HG03108 (cell line): ENCODE measurements around the gene PTCRA.
"Not testable (repeated sequence)": the region's sequence is repeated elsewhere in the genome, so short reads cannot be mapped to it uniquely, and the experiment has no call there.

Experiments used
- ATAC-seq: cut with Tn5 transposase; IDR thresholded peaks from one replicate; pipeline ENCODE4 v1.9.1; 2021; ENCODE audit warnings: moderate library complexity; ENCODE audit not compliant: unreplicated experiment

The PTCRA gene, protein sequence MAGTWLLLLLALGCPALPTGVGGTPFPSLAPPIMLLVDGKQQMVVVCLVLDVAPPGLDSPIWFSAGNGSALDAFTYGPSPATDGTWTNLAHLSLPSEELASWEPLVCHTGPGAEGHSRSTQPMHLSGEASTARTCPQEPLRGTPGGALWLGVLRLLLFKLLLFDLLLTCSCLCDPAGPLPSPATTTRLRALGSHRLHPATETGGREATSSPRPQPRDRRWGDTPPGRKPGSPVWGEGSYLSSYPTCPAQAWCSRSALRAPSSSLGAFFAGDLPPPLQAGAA

DNA sequence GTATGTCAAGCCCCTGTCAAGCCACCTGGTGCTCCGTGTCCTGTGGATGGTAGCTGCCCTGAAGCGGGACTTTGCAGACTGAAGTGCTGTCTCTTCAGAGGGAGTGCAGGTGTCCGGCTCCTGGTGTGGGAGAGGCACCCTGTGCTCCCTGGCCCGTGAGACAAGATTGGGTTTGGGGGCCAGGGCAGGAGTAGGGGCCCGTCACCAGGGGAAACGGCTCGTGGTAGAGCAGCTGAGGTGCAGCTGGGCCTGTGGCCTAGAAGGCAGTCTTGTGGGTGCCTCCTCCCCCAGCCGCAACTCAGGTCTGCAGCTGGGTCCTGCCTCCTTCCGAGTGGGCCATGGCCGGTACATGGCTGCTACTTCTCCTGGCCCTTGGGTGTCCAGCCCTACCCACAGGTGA is at the start of gene PTCRA:
Gene PTCRA (plus strand): TSS at position 322 of the 400 bp plus-strand sequence. CDS start 17 bp downstream, at position 339.
- ATAC-seq: no peak

DNA sequence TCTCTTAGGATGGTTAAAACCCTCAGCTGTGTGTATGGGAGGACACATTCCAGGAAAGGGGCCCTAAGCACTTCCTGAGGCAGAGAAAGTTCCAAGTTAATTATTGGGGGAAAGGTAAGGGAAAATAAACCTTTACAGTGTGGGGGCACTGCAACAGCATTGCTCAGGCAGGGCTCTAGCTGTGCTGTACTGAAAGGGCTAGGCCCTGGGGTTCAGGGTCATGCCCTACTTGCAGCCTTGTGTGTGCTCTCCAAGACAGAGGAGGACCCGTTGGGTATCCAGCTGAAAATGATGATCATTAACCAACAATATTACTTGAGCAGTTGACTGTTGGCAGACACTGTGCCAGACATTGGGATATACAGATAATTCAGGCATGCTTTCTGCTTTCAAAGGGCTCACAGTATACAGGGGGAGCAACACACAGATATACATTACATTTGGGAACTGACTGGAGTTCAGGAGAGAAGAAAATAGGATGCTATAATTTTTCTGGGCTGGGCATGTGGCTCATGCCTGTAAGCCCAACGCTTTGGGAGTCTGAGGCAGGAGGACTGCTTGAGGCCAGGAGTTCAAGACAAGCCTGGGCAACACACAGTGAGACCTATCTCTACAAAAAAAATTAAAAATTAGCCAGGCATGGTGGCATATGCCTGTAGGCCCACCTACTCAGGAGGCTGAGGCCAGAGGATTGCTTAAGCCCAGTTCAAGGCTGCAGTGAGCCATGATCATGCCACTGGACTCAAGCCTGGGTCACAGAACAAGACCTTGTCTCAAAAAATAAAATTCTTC is 45.5 kb upstream of the PTCRA start:
- ATAC-seq: no peak

DNA sequence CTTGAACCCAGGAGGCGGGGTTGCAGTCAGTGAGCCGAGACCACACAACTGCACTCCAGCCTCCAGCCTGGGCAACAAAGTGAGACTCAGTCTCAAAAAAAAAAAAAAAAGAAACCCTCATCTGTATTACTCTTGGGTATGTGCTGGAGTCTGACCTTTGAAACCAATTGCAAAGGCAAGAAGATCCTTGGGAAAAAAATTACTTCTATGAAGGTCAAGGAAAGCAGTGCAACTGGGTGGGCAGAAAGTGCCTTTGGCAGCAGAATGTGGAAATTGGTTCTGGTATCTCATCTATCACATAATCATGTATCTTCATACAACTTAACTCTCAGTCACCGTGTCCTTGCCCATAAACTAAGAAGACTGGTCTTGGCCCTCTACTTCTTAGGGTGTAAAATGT is 44.1 kb upstream of the PTCRA start:
- no peak for ATAC-seq

DNA sequence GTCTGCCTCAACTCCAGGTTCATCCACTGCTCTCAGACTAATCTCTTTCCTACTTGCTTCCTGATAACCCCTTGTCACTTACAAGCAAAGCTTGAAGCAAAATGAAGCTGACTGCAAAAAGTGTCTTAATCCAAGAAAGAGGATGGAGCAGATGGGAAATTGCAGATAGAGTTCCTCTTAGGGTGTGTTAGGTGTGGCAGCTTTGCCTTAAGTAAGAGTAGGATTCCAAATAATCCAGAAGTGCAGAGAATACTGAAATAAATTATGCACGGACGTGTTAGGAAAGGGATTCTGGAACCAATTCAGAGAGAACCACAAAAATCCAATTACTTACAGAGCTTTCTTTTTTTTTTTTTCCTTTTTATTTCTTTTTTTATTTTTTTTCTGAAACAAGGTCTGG is 42.5 kb upstream of the PTCRA start:
- no peak for ATAC-seq

DNA sequence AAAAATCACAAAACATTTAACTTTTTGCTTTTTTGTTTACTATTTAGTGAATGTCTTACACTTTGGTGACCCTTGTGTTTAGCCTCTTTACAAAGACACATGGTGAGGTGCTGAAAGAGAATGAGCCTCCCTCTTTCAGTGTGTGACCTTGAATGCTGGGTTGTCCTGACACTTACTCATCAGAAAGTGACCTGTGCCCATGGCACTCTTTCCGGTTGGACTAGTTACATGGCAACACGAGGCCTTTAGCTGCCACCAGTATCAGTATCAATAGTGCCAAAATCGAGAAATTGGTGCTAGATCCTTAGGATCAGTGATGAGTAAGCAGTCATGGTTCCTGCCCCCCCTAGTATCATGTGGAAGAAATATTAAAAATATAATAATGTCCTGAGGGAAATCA is 38.2 kb upstream of the PTCRA start:
- no peak for ATAC-seq

DNA sequence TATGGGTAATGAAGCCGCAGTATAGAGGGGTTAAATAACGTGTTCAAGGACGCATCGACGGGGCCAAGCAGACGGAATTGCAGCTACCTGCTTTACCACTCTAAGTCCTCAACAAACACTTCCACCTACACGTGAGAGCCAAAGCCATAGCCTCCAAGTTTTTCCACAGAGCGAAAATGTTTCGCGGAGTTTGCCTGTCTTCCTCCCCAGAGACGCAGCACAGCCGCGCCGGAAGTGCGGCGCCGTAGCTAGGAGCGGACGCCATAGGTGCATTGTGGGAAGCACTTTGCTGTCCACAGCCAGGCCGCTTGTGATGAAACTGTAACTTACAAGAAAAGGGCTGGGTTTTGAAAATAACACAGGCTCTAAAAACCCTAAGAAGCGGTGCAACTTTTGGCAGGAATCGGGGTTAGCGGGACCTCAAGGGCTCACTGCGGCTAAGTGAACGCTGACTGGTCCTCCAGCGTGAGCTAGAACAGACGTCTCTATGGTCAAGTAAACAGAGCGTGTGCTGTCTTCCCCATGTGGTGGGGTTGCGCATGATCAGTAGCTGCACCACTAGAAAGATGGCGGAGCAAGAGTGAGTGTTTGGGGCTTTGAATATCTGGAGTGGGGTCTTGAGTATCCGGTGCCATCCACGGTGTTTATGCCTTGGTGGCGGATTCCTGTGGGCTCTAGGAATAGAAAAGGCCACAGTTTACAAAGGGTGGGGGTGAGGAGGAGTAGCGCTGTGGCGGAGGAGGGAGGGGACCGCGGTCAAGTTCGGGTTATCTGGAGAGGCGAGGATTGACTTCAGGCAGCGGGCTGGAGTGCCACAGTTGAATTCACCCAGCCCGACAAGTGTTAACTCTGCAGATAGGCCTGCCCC is 36.2 kb upstream of the PTCRA start, which contains the start of gene RPL7L1:
Gene RPL7L1 (plus strand): TSS at position 245 of the 868 bp plus-strand sequence. CDS start 295 bp downstream, at position 540.
- peak; percentile 91 for ATAC-seq

DNA sequence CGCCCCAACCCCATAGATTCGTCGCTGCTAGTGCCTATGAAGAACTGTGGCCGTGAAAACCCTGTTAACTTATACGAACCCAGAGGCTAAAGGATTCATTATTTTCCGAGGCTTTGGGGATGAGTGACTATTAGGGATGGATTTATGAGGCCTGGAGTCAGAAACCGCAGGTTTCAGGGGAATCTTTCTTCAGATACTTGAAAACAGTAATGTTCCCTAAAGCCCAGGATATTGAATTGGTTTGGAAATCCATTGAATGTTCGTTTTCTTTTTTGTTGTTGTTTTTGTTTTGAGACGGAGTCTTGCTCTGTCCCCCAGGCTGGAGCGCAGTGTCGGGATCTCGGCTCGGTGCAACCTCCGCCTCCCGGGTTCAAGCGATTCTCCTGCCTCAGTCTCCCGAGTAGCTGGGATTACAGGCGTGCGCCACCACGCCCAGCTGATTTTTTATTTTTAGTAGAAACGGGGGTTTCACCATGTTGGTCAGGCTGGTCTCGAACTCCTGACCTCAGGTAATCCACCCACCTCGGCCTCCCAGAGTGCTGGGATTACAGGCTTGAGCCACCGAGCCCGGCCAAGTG is 35.5 kb upstream of the PTCRA start:
- not testable (repeated sequence) for ATAC-seq

DNA sequence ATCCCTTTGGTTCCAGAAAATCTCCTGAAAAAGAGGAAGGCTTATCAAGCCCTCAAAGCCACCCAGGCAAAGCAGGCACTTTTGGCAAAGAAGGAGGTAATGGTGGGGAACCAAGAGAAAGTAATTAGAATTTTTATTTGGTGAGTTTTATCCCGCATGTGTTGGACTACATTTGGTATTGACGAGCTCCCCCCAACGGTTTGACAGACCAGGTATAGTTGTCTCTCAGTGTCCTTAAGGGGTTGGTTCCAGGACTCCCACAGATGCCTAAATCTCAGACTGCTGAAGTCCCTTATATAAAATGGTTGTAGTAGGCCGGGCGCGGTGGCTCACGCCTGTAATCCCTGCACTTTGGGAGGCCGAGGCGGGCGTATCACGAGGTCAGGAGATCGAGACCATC is 35.0 kb upstream of the PTCRA start:
- ATAC-seq: not testable (repeated sequence)

DNA sequence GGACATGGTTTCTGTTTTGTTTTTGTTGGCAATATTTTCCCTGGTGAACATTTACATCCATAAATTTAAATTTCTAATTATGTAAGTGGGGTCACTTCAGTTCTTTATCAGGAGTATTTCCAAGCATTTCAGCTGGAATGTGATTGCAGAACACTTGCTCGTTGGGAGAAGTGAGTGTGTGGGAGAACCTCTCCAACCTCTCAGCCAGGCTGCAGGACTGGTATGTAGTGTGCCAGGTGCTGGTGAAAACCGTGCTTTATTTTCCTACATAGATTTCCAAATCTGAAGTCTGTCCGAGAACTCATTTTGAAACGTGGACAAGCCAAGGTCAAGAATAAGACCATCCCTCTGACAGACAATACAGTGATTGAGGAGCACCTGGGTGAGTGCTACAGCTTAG is 30.2 kb upstream of the PTCRA start:
- ATAC-seq: no peak

DNA sequence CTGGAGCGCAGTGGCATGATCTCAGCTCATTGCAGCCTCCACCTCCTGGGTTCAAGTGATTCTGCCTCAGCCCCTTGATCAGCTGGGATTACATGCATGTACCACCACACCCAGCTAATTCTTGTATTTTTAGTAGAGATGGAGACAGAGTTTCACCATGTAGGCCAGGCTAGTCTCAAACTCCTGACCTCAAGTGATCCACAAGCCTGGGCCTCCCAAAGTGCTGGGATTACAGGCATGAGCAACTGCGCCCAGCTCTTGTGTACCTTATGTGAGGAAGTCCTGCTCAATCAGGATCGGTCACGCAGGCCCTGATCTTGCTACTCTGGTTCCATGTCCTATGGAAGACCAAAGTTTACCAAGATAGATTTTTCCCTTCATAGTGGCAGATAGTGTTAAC is 27.7 kb upstream of the PTCRA start:
- not testable (repeated sequence) for ATAC-seq

DNA sequence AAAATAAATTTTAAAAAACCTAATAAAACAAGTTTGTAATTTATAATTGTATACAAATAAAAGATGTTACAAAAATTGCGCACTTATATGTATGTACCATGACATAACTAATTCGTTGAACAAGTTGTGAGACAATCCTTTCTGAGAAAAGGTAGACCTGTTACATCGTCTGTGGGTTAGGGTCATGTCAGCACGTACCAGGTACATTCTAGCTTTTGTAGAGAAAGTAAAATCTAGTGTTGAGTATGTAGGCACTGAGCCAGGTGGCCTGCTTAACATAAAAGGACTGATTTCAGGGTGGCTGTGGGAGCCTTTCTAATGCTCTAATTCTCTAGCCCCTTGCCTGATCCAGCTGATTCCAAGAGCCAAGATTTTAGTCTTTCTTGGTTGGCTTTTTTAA is 26.0 kb upstream of the PTCRA start:
- no peak for ATAC-seq

DNA sequence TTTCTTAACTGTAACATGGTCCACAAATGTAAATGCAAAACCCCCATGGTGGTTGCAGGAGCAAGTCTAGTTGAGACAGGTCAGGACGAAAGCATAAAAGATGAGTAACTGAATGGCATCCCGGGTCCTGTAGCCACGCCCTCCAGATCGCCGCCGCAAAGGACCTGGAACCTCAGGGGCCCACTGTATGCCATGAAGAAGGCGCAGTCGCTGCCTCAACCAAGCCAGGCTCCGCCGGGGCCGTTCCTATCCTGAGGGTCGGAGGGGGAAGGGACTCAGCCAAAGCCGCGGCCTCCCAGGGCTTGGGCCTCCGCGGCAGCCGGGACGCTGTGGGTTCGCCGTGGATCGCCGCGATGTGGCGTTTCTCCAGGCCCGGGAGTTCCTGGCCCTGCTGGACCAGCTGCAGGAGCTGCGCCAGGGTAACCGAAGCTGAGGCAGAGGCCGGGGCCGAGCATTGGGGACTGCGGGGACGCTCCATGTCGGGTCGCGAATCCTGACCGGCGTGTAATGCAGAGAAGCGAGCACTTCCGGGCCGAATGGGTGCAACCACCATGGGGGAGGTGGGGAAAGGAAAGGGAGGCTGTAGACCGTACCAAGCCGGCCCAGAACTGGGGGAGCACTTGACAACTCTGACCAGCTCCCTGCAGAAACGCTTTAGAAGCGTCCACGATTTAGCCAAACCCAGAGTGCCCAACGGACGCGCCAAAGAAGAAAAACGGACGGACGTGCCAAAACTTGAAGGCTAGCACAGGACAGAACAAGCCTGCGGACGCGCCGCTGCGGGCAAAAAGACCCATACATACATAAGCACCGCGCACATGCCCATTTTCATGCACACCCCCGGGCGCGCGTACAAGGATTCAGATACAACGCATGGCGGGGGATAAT is 25.3 kb upstream of the PTCRA start:
- ATAC-seq: peak; percentile 92

DNA sequence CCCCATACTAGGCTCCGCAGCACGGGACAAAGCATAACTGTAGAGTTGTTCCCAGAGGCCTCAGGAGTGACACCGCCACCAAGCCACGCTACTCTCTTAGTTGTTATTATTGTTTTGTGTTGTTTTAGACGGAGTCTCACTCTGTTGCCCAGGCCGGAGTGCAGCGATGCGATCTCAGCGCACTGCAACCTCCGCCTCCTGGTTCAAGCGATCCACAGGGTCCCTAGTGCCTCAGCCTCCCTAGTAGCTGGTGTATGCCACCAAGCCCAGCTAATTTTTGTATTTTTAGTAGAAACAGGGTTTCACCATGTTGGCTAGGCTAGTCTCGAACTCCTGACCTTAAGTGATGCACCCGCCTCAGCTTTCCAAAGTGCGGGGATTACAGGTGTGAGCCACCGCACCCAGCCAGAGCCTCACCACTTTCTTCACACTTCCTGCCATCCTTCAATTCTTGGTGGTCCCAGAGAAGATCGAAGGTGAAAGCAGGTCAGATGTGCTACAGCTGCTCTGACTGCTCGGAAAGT is 24.6 kb upstream of the PTCRA start:
- no peak for ATAC-seq

DNA sequence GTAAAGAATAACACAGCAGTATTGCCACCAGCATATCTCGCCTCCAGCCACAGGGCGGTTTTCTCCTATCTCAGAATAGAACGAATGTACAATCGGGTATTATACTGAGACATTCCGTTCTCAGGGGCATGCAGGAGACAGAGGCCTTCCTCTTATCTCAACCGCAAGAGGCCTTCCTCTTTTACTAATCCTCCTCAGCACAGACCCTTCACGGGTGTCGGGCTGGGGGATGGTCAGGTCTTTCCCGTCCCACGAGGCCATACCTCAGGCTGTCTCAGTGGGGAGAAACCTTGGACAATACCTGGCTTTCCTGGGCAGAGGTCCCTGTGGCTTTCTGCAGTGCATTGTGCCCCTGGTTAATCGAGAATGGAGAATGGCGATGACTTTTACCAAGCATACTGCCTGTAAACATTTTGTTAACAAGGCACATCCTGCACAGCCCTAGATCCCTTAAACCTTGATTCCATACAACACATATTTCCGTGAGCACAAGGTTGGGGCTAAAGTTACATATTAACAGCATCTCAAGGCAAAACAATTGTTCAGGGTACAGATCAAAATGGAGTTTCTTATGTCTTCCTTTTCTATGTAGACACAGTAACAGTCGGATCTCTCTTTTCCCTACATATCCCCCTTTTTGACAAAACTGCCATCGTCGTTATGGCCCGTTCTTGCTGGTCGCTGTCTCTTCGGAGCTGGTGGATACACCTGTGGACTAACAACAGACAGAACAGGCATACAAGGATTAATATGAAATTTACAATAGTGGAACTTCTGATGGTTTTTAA is 21.6 kb upstream of the PTCRA start:
- not testable (repeated sequence) for ATAC-seq

DNA sequence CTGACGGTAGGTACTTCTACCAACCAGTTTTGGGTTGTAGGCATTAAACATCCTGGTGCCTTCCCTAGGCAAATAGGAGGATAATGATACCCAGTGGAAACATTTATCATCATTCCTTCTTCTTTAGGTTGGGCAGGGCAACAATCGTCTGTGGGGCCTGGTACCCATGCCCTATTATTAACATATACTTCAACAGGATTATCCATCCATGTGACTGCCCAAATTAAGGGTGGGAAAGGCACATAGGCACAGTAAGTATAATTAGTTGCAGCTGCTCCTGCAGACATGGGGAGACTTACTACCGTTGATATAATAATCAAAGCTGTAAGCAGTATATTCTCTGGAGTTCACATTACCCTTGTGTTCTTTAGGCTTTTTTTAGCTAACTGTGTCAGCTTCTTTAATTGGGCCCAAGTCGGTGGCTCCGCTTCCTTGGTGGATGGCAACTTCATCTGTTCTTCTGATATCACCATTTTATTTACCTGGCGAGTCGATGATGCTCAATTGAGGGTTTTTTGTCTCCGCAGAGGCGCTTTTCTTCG is 19.6 kb upstream of the PTCRA start:
- no peak for ATAC-seq

DNA sequence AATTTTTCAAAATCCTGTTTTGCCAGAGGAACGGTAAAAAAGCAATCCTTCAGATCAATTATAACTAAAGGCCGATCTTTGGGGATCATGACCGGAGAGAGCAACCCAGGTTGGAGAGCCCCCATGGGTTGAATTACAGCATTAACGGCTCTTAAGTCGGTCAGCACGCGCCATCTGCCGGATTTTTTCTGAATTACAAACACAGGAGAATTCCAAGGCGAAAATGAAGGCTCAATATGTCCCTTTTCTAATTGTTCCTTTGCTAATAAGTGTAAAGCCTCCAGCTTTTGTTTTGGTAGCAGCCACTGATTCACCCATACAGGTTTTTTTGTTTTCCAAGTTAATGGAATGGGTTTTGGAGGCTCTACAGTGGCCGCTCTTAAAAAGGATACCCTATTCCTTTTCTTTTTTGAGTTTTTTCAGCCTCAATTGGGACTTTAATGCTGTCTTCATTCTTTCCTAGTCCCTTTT is 16.9 kb upstream of the PTCRA start:
- no peak for ATAC-seq

DNA sequence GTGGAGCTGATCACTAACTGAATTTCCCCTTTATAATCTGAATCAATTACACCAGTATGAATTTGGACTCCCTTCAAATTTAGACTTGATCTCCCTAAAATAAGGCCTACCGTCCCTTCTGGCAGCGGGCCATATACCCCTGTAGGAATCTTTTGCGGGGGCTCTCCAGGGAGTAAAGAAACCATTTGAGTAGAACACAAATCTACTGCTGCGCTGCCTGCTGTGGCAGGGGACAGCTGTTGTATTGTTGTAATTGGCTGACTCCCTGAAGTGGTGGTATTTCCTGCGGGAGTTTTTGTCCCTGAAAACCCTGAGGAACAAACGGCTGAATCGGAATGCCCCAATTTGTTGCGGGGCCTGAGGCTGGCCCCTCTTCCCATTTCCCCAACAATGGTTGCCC is 16.0 kb upstream of the PTCRA start:
- ATAC-seq: no peak

DNA sequence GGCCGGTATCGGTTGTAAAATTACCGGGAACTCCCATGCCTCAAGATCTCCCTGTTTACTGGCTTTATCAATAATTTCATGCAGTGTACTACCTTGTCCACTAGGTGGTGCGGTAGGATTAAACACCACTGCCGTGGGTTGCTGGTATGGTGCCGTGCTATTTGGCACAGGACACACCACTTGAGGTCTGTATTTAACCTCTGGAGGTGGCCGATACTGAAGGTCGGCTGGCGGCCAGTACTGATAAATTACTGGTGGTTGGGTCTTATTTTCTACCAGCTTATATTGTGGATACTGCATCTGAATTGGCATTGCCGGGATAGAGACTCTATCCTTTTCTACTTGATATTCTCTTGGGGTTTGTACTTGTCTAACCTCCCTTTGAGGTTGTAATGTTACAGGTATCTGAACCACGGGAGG is 14.3 kb upstream of the PTCRA start:
- peak; percentile 81 for ATAC-seq
